HFF-Myc (cell line): ENCODE measurements around the gene ST7.
"Not testable (repeated sequence)": the region's sequence is repeated elsewhere in the genome, so short reads cannot be mapped to it uniquely, and the experiment has no call there.

ENCODE experiments used
- DNase-seq: peaks from one replicate; pipeline ENCODE4 v3.0.0-alpha.2; 2011; ENCODE audit warnings: low read depth; ENCODE audit errors: extremely low read depth
- H3K4me3 ChIP-seq: replicated peaks from 2 replicates; pipeline ENCODE4 v1.5.1; 2011; ENCODE audit warnings: low read depth, mild to moderate bottlenecking, control low read depth, low read length
- CTCF ChIP-seq: IDR thresholded peaks from 2 replicates; pipeline ENCODE4 v1.5.1; 2012; ENCODE audit warnings: mild to moderate bottlenecking, low read depth, low read length, control low read depth; ENCODE audit errors: missing control alignments

The ST7 gene

GRCh38 chr7:116955340-116955739 lies 2.0 kb downstream of the ST7 start:
- no peak for DNase-seq
- H3K4me3 ChIP-seq: peak overlapping the region; percentile 65
- no peak for TF ChIP-seq CTCF

GRCh38 chr7:116955801-116956476 lies 2.6 kb downstream of the ST7 start:
- DNase-seq: no peak
- TF ChIP-seq CTCF: no peak

GRCh38 chr7:116956477-116956804 lies 3.1 kb downstream of the ST7 start:
- DNase-seq: no peak
- no peak for TF ChIP-seq CTCF
- no peak overlapping the region for H3K4me3 ChIP-seq

More at GRCh38 chr7:116955801-116956476, 2.6 kb downstream of the ST7 start:
- no peak overlapping the region for H3K4me3 ChIP-seq

- no peak for TF ChIP-seq CTCF
- no peak for DNase-seq
- H3K4me3 ChIP-seq: no peak overlapping the region
Observed at GRCh38 chr7:116957874-116958273, 4.6 kb downstream of the ST7 start.

GRCh38 chr7:116961966-116962673 lies 8.8 kb downstream of the ST7 start:
- DNase-seq: not testable (repeated sequence)

GRCh38 chr7:116963234-116963633 lies 9.9 kb downstream of the ST7 start:
- no peak overlapping the region for H3K4me3 ChIP-seq
- no peak for TF ChIP-seq CTCF
- no peak for DNase-seq

More at GRCh38 chr7:116961966-116962673, 8.8 kb downstream of the ST7 start:
- not testable (repeated sequence) for H3K4me3 ChIP-seq

GRCh38 chr7:116966601-116967000 lies 13.3 kb downstream of the ST7 start:
- no peak overlapping the region for H3K4me3 ChIP-seq
- DNase-seq: no peak
- TF ChIP-seq CTCF: no peak
